ENCODE measurements around the gene ERF. TPM values are rescaled to one million over a fixed set of nuclear protein-coding genes. Genes with fewer than 3 reads are reported as not detected.

The ERF gene
- total RNA-seq, 1 experiment from 2014 or later: 96.1 TPM

DNA sequence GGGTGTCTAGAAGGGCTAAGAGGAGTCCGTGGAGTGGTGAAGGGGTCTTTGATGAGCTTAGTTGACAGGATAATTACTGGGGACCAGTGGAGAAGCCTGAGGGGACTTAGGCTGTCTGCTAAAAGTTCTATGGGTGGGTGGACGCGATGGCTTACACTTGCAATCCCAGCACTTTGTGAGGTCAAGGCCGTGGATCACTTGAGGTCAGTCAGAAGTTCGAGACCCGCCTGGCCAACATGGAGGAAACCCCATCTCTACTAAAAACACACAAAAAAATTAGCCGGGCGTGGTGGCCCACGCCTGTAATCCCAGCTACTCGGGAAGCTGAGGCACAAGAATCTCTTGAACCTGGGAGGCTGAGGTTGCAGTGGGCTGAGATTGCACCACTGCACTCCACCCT lies 9.7 kb downstream of the ERF start:
- intact Hi-C loops (cut with micrococcal nuclease): no loop called here
- RAD21 ChIA-PET (ENCODE audit: low non-redundant PET in 1 of 2, low total read pairs in 2 of 2, uncharacterized antibody in 2 of 2, unreplicated experiment in 2 of 2): interaction anchor here in 1 of 2 experiments (1.0 to 1.8 kb wide), 2 partner anchors 34 to 35 kb away, joined by 4 to 9 read pairs; no protein-coding TSS in a partner anchor
- Histone ChIP-seq H3K9ac (ENCODE audit: low read length) (no peak overlapping the region), H3K4me1 (ENCODE audit: control insufficient read depth in 1 of 2, insufficient read depth in 2 of 2, low read length in 2 of 2) (peaks cover 13 to 45% of the 10 kb centered on the region in 2 experiments), H3K36me3 (ENCODE audit: control insufficient read depth in 1 of 2, insufficient read depth in 2 of 2, low read length in 2 of 2) (peaks cover 4 to 6% of the 10 kb centered on the region in 2 experiments; a peak in 1 of 4 replicates), H3K4me2 (ENCODE audit: low read length) (peak overlapping the region; percentile 84), H3K9me3 (ENCODE audit: control insufficient read depth in 1 of 2, insufficient read depth in 1 of 2, low read depth in 1 of 2, low read length in 2 of 2) (no peaks in the 10 kb centered on the region), H3K27ac (ENCODE audit: low read depth, low read length) (peak overlapping the region; percentile 78), H3K27me3 (ENCODE audit: insufficient read depth, low read length) (no peaks in the 10 kb centered on the region), H2AFZ (ENCODE audit: low read depth, low read length, poor library complexity, severe bottlenecking) (no peak overlapping the region), H3K79me2 (ENCODE audit: insufficient read depth, low read length) (peaks cover 34% of the 10 kb centered on the region), H3K9me2 (ENCODE audit: insufficient read depth) (no peaks in the 10 kb centered on the region), H4K20me1 (ENCODE audit: insufficient read depth) (no peaks in the 10 kb centered on the region; the same call in 1 of the 2 replicates), H3K4me3 (replicated peaks in 1 of 2; ENCODE audit: low read depth in 1 of 2, low read length in 2 of 2) (peak overlapping the region; percentile 69 to 93; a peak in 3 of 4 replicates)
- CTCF ChIA-PET: interaction anchor here (0.5 to 3.8 kb wide), 11 partner anchors 13 to 195 kb away, joined by 3 to 63 read pairs (median 5); partner anchors contain the start of gene CIC
- ATAC-seq (no peak), DNase-seq (ENCODE audit: low read depth, low spot score) (no peak)
- POLR2A ChIA-PET: interaction anchor here (1.8 kb wide), 1 partner anchor 57 kb away, joined by 7 read pairs; the partner anchor contains the start of genes PAFAH1B3 and PRR19
- TF ChIP-seq, protein P1, sequence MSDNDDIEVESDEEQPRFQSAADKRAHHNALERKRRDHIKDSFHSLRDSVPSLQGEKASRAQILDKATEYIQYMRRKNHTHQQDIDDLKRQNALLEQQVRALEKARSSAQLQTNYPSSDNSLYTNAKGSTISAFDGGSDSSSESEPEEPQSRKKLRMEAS (IDR thresholded peaks at IDR 0.05): no peak
- TF ChIP-seq, protein P2, sequence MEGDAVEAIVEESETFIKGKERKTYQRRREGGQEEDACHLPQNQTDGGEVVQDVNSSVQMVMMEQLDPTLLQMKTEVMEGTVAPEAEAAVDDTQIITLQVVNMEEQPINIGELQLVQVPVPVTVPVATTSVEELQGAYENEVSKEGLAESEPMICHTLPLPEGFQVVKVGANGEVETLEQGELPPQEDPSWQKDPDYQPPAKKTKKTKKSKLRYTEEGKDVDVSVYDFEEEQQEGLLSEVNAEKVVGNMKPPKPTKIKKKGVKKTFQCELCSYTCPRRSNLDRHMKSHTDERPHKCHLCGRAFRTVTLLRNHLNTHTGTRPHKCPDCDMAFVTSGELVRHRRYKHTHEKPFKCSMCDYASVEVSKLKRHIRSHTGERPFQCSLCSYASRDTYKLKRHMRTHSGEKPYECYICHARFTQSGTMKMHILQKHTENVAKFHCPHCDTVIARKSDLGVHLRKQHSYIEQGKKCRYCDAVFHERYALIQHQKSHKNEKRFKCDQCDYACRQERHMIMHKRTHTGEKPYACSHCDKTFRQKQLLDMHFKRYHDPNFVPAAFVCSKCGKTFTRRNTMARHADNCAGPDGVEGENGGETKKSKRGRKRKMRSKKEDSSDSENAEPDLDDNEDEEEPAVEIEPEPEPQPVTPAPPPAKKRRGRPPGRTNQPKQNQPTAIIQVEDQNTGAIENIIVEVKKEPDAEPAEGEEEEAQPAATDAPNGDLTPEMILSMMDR (IDR thresholded peaks at IDR 0.05 in 2 of 3, conservative IDR thresholded peaks at IDR 0.05 in 1 of 3; ENCODE audit: borderline replicate concordance in 1 of 3, insufficient read depth in 1 of 3, low read depth in 2 of 3, low read length in 2 of 3): no peak
- TF ChIP-seq SP1 (IDR thresholded peaks at IDR 0.05; ENCODE audit: low read depth): no peak
- BruUV-seq (replicated peaks): no TSS peak
